DMS153 treated with DMSO at 0.1 percent for 48 hours (cell line): ENCODE data around the gene KRT77.
A peak's percentile ranks its signal among the peaks of the same experiment; 100 is the strongest.

Source experiments
- DNase-seq: peaks from one replicate; lab custom pipeline; 2025; ENCODE audit not compliant: unreplicated experiment; lab: John Stamatoyannopoulos, UW

Gene KRT77

GRCh38 chr12:52694151-52694550 is 9.2 kb downstream of the KRT77 start:
- DNase-seq, result no peak

GRCh38 chr12:52693261-52693660 is 10.1 kb downstream of the KRT77 start:
- DNase-seq, result no peak

GRCh38 chr12:52692254-52692653 is 11.1 kb downstream of the KRT77 start:
- DNase-seq, result no peak

- DNase-seq, result no peak
These were observed 11.5 kb downstream of the KRT77 start for GRCh38 chr12:52691841-52692150.

- DNase-seq, result peak; percentile 20
These were observed 12.1 kb downstream of the KRT77 start for GRCh38 chr12:52691076-52691840.

GRCh38 chr12:52690351-52691075 is 12.8 kb downstream of the KRT77 start:
- DNase-seq, result no peak

GRCh38 chr12:52689936-52690335 is 13.4 kb downstream of the KRT77 start:
- DNase-seq, result no peak

GRCh38 chr12:52689239-52689638 is 14.1 kb downstream of the KRT77 start:
- DNase-seq, result no peak

GRCh38 chr12:52688481-52688880 is 14.8 kb downstream of the KRT77 start:
- DNase-seq, result no peak

- no peak for DNase-seq
These were observed 15.6 kb downstream of the KRT77 start for GRCh38 chr12:52687497-52688385.

- DNase-seq, result no peak
These were observed 16.4 kb downstream of the KRT77 start for GRCh38 chr12:52686756-52687487.

- no peak for DNase-seq
These were observed 17.3 kb downstream of the KRT77 start for GRCh38 chr12:52686063-52686462.

GRCh38 chr12:52685406-52685890 is 17.9 kb downstream of the KRT77 start:
- no peak for DNase-seq

GRCh38 chr12:52684431-52684830 is 18.9 kb downstream of the KRT77 start:
- DNase-seq, result no peak

- no peak for DNase-seq
These were observed 19.6 kb downstream of the KRT77 start for GRCh38 chr12:52683575-52684300.

- DNase-seq, result no peak
These were observed 20.3 kb downstream of the KRT77 start for GRCh38 chr12:52682938-52683574.

GRCh38 chr12:52682381-52682660 is 21.0 kb downstream of the KRT77 start:
- DNase-seq, result no peak

GRCh38 chr12:52681526-52682380 is 21.6 kb downstream of the KRT77 start:
- DNase-seq, result no peak

- no peak for DNase-seq
These were observed 23.0 kb downstream of the KRT77 start, which contains the start of gene KRT1 for GRCh38 chr12:52680363-52680762. Gene KRT1, minus strand, starts transcription at chr12:52680407. Its CDS starts 59 bp downstream, at chr12:52680348.
